Colonic mucosa (tissue), 4 donors: Measurements from ENCODE around the gene PRKAR1B. TPM values are rescaled to one million over a fixed set of nuclear protein-coding genes. Genes with fewer than 3 reads are reported as not detected.

Source experiments
- DNase-seq: peaks from one replicate; pipeline ENCODE4 v3.0.0-alpha.2; 2020
- H3K27ac ChIP-seq: fragments of 200-600 bp; one replicate; pipeline ENCODE4 v1.8.0; 2021
- H3K27me3 ChIP-seq: fragments of 200-600 bp; one replicate; pipeline ENCODE4 v1.8.0; 2021
- H3K36me3 ChIP-seq: fragments of 200-600 bp; one replicate; pipeline ENCODE4 v1.8.0; 2021
- H3K4me1 ChIP-seq: fragments of 200-600 bp; one replicate; pipeline ENCODE4 v1.8.0; 2021; ENCODE audit warnings: mild to moderate bottlenecking
- H3K4me3 ChIP-seq: fragments of 200-600 bp; one replicate; pipeline ENCODE4 v1.8.0; 2021
- H3K9ac ChIP-seq, 2 donors: one replicate each; pipeline ENCODE4 v1.7.0; 2013; ENCODE audit warnings: control low read depth in 2 of 2, low read depth in 2 of 2, low read length in 2 of 2
- H3K9me3 ChIP-seq: fragments of 200-600 bp; one replicate; pipeline ENCODE4 v1.8.0; 2021
- CTCF ChIP-seq: fragments of 200-600 bp; IDR thresholded peaks from one replicate; pipeline ENCODE4 v1.8.0; 2022; ENCODE audit warnings: antibody characterized with exemption, mild to moderate bottlenecking
- intact Hi-C: fragments of 100-400 bp; cut with DNase I; formaldehyde crosslinking; loops from one replicate; pipeline ENCODE4 v1.14.1; 2022
- total RNA-seq, 2 donors: library from RNA; stranded (reverse); fragmentation: NEBNext Ultra II Directional in 1 of 2; extraction: Animal tissue kit (Norgen Biotek cat#: 25700) in 1 of 2; gene quantifications; one replicate each; pipeline ENCODE4 v1.2.1, GENCODE V29; 2021
- donor health status: healthy.
- donor health status: DM: no; HTN: no; CAD: no.
- donor health status: DM: no; HTN: no; CAD: no.

Gene PRKAR1B
- total RNA-seq, 2 donors from 2014 or later = 19.2 to 32.8 TPM

GRCh38 chr7:751826-752225 is 24.7 kb upstream of the PRKAR1B start:
- Histone ChIP-seq H3K4me1 (no peaks in the 10 kb centered on the region), H3K27me3 (no peaks in the 10 kb centered on the region), H3K9me3 (no peaks in the 10 kb centered on the region), H3K27ac (no peak overlapping the region), H3K9ac (no peak overlapping the region), H3K4me3 (no peak overlapping the region), H3K36me3 (peaks cover 5% of the 10 kb centered on the region)
- TF ChIP-seq CTCF = no peak
- no peak for DNase-seq
- intact Hi-C loops = no loop called here

- no peak for DNase-seq
- H3K9me3 ChIP-seq = no peaks in the 10 kb centered on the region
- H3K4me1 ChIP-seq = no peaks in the 10 kb centered on the region
- no peak overlapping the region for H3K27ac ChIP-seq
- no peak overlapping the region for H3K4me3 ChIP-seq
- no peaks in the 10 kb centered on the region for H3K27me3 ChIP-seq
- intact Hi-C loops = no loop called here
- H3K9ac ChIP-seq = no peak overlapping the region
- no peak for TF ChIP-seq CTCF
- peaks cover 5% of the 10 kb centered on the region for H3K36me3 ChIP-seq
Observed at GRCh38 chr7:750111-750905, 23.2 kb upstream of the PRKAR1B start.

GRCh38 chr7:749140-749551 is 22.1 kb upstream of the PRKAR1B start:
- Histone ChIP-seq H3K27ac (no peak overlapping the region), H3K9ac (no peak overlapping the region), H3K36me3 (no peaks in the 10 kb centered on the region), H3K9me3 (no peaks in the 10 kb centered on the region), H3K4me1 (no peaks in the 10 kb centered on the region), H3K27me3 (no peaks in the 10 kb centered on the region), H3K4me3 (no peak overlapping the region)
- no peak for DNase-seq
- intact Hi-C loops = no loop called here
- no peak for TF ChIP-seq CTCF

GRCh38 chr7:748446-748845 is 21.4 kb upstream of the PRKAR1B start:
- no peak overlapping the region for H3K4me3 ChIP-seq
- H3K4me1 ChIP-seq = no peaks in the 10 kb centered on the region
- no peaks in the 10 kb centered on the region for H3K27me3 ChIP-seq
- no peak overlapping the region for H3K27ac ChIP-seq
- no peaks in the 10 kb centered on the region for H3K36me3 ChIP-seq
- no peak for DNase-seq
- no peaks in the 10 kb centered on the region for H3K9me3 ChIP-seq
- intact Hi-C loops = no loop called here
- no peak for TF ChIP-seq CTCF
- no peak overlapping the region for H3K9ac ChIP-seq

- no peaks in the 10 kb centered on the region for H3K9me3 ChIP-seq
- H3K4me1 ChIP-seq = no peaks in the 10 kb centered on the region
- intact Hi-C loops = no loop called here
- H3K9ac ChIP-seq = no peak overlapping the region
- DNase-seq = no peak
- no peaks in the 10 kb centered on the region for H3K27me3 ChIP-seq
- no peak overlapping the region for H3K4me3 ChIP-seq
- no peak overlapping the region for H3K27ac ChIP-seq
- TF ChIP-seq CTCF = no peak
- no peaks in the 10 kb centered on the region for H3K36me3 ChIP-seq
Observed at GRCh38 chr7:747186-747585, 20.1 kb upstream of the PRKAR1B start.
